CD4-positive, alpha-beta T cell treated with Interleukin-4 for 4 hours (primary cell): ENCODE data around the gene SPRED2.

Experiments
- DNase-seq: peaks from one replicate; pipeline ENCODE4 v3.0.0-alpha.2; 2020

Gene SPRED2

GRCh38 chr2:65411056-65411795, 21.2 kb downstream of the SPRED2 start:
- DNase-seq: no peak

GRCh38 chr2:65409045-65409444, 23.4 kb downstream of the SPRED2 start:
- DNase-seq: no peak

GRCh38 chr2:65407240-65407639, 25.2 kb downstream of the SPRED2 start:
- no peak for DNase-seq

- no peak for DNase-seq
Measured at GRCh38 chr2:65404988-65405697, 27.3 kb downstream of the SPRED2 start.

GRCh38 chr2:65403529-65403915, 28.9 kb downstream of the SPRED2 start:
- no peak for DNase-seq

GRCh38 chr2:65402780-65403528, 29.4 kb downstream of the SPRED2 start:
- DNase-seq: no peak

GRCh38 chr2:65402323-65402722, 30.1 kb downstream of the SPRED2 start:
- DNase-seq: no peak

- no peak for DNase-seq
Measured at GRCh38 chr2:65397122-65397521, 35.3 kb downstream of the SPRED2 start.

GRCh38 chr2:65396348-65397026, 35.9 kb downstream of the SPRED2 start:
- no peak for DNase-seq

GRCh38 chr2:65395621-65396347, 36.6 kb downstream of the SPRED2 start:
- no peak for DNase-seq

- DNase-seq: no peak
Measured at GRCh38 chr2:65393743-65394422, 38.5 kb downstream of the SPRED2 start.

- DNase-seq: no peak
Measured at GRCh38 chr2:65393046-65393445, 39.4 kb downstream of the SPRED2 start.

GRCh38 chr2:65392609-65393008, 39.8 kb downstream of the SPRED2 start:
- DNase-seq: no peak

GRCh38 chr2:65390134-65390533, 42.3 kb downstream of the SPRED2 start:
- DNase-seq: no peak

GRCh38 chr2:65389476-65389875, 42.9 kb downstream of the SPRED2 start:
- no peak for DNase-seq

GRCh38 chr2:65388596-65389390, 43.6 kb downstream of the SPRED2 start:
- no peak for DNase-seq

- DNase-seq: no peak
Measured at GRCh38 chr2:65388051-65388531, 44.3 kb downstream of the SPRED2 start.

- no peak for DNase-seq
Measured at GRCh38 chr2:65386989-65387388, 45.4 kb downstream of the SPRED2 start.

GRCh38 chr2:65386344-65386743, 46.1 kb downstream of the SPRED2 start:
- DNase-seq: no peak

- DNase-seq: no peak
Measured at GRCh38 chr2:65383541-65384488, 48.6 kb downstream of the SPRED2 start.
